Astrocyte (in vitro differentiated cells and primary cell): ENCODE data around the gene MCAT.

Experiments used
- CTCF ChIP-seq: IDR thresholded peaks from 2 replicates; pipeline ENCODE4 v1.5.1; 2011; ENCODE audit warnings: low read depth, mild to moderate bottlenecking, inconsistent platforms, low read length, moderate library complexity; ENCODE audit not compliant: insufficient read depth
- EZH2 ChIP-seq: IDR thresholded peaks from 2 replicates; pipeline ENCODE4 v1.6.1; 2012; ENCODE audit warnings: mild to moderate bottlenecking, low read length, inconsistent platforms; ENCODE audit not compliant: insufficient read depth

- TF ChIP-seq CTCF (no peak), EZH2 (no peak)
Observed at GRCh38 chr22:43118953-43119458, 24.2 kb downstream of the MCAT start.
